Psoas muscle (tissue), 8 donors: ENCODE measurements around the gene RBP7. TPM values are rescaled to one million over a fixed set of nuclear protein-coding genes. Genes with fewer than 3 reads are reported as not detected.

Source experiments
- ATAC-seq, 4 donors: fragments of 200-7000 bp; cut with Tn5 transposase; one replicate each; pipeline ENCODE4 v1.9.1; 2020; ENCODE audit warnings: moderate library complexity in 3 of 4, mild to moderate bottlenecking in 2 of 4
- DNase-seq, 2 donors: peaks; one replicate each; pipeline ENCODE4 v3.0.0-alpha.2; 2020
- H3K27ac ChIP-seq: fragments of 200-600 bp; one replicate; pipeline ENCODE4 v1.8.0; 2022
- H3K27me3 ChIP-seq, 3 donors: fragments of 200-600 bp in 1 of 3; one replicate each; pipeline versions ENCODE4 v1.6.1 to v1.8.0; 2013 to 2022; ENCODE audit warnings: low read length in 2 of 3, mild to moderate bottlenecking in 2 of 3, moderate library complexity in 1 of 3; ENCODE audit not compliant: insufficient read depth in 3 of 3
- H3K36me3 ChIP-seq, 2 donors: fragments of 200-600 bp in 1 of 2; one replicate each; pipeline versions ENCODE4 v1.6.1 to v1.8.0; 2013 to 2022; ENCODE audit warnings: low read depth in 1 of 2, mild to moderate bottlenecking in 1 of 2, moderate library complexity in 1 of 2; ENCODE audit not compliant: insufficient read depth in 1 of 2
- H3K4me1 ChIP-seq: fragments of 200-600 bp; one replicate; pipeline ENCODE4 v1.8.0; 2022
- H3K4me3 ChIP-seq: fragments of 200-600 bp; one replicate; pipeline ENCODE4 v1.8.0; 2022; ENCODE audit warnings: mild to moderate bottlenecking
- H3K9me3 ChIP-seq: fragments of 200-600 bp; one replicate; pipeline ENCODE4 v1.8.0; 2022
- CTCF ChIP-seq: fragments of 200-600 bp; IDR thresholded peaks from one replicate; pipeline ENCODE4 v1.8.0; 2022; ENCODE audit warnings: antibody characterized with exemption
- WGBS, 3 donors: extraction: QIAGEN DNeasy Blood & Tissue Kit; methylation state at CpG; one replicate each; pipeline versions ENCODE4 v1.1.6 to v1.1.7; 2013; 5-methylcytosine and 5-hydroxymethylcytosine counted together
- intact Hi-C, 2 donors: fragments of 100-400 bp; cut with DNase I; formaldehyde crosslinking; loops; one replicate each; pipeline versions ENCODE4 v1.11.0 to v1.14.2; 2022
- long read RNA-seq, 2 donors: library from polyadenylated mRNA; unstranded; transcript quantifications; one replicate each; pipeline ENCODE4 v2.0.0, GENCODE V29; 2021
- polyA plus RNA-seq, 3 donors: library from polyadenylated mRNA; stranded (reverse); fragments of 200-250 nt; gene quantifications; one replicate each; pipeline ENCODE4 v1.2.3, GENCODE V29; 2013
- total RNA-seq, 4 donors: library from RNA; stranded (reverse); fragmentation: NEBNext Ultra II Directional in 2 of 4; extraction: Animal tissue kit (Norgen Biotek cat#: 25700) in 2 of 4; gene quantifications; one replicate each; pipeline versions ENCODE4 v1.2.1 to v1.2.4, GENCODE V29; 2021 to 2023
- donor health status: healthy with polysubstance abuse.
- donor health status: DM: no; HTN: no; CAD: no; lungs with moderate emphysema.
- donor health status: Bipolar disorder and iron deficiency.
- donor health status: healthy.
- donor health status: DM: yes; HTN: yes; CAD: no.
- donor health status: DM: no; HTN: no; CAD: no.
- donor health status: DM: no; HTN: no; CAD: no.
- donor health status: DM: yes; HTN: yes; CAD: no.

RBP7 gene
- 10 to 100 TPM in 1 of 4 donors, 1 to 10 TPM in 2, under 1 TPM in 1; 0.89 to 13.9 (median 5.4) TPM for total RNA-seq
- 10 to 100 TPM in 1 of 3 donors, 1 to 10 TPM in 2; 7.0 to 10.4 (median 7.2) TPM for polyA plus RNA-seq
- long read RNA-seq, donor 1: 0 reads
- long read RNA-seq, donor 2, partial matches to known transcripts: 0 of 1 reads
- long read RNA-seq, donor 2, other reads (novel, unspliced or antisense): 0 of 1 reads

DNA sequence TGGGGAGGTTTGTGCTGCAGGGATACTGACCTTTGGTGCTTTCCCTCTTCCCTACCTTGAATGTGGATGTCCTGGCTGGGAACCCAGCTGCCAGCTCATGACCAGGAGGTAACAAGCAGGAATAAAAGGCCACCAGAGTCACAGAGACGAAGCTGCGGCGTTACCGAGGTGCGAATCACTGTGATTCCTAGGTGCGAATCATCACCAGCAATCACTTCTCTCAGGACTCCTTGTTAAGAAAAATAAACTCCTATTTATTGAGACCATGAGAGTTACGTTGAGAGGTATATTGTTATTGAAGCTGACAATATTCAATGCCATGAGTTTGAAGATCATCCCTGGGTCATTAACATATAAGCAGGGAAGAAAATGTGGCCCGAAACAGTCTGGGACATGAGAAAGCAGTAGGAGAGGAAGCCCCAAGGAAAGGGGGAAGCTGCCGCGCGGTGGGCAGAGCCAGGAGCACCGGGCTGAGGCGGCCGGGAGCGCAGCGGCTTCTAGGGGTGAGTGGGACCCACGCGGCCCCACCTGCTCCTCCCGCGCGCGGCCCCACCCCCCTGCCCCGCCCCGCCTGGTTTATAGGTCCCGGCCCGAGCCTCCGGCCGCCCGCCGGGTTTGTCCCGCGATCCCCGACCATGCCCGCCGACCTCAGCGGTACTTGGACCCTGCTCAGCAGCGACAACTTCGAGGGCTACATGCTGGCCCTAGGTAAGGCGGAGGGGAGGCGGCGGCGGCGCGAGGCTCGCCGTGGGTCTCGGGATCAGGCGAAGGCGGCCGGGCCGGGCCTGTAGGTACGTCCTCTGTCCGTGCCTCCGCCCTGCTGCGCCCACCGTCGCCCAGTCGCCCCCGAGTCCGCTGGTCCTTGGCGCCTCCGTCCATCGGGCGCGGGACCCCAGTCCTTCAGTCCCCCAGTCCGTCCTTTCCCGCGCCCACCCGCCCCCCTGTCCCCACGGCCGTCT lies at the start of gene RBP7:
RBP7 (plus strand) TSS at position 605 of the 959 bp plus-strand sequence; CDS start at position 636, 31 bp downstream.
- Histone ChIP-seq H3K27me3 (peaks cover 0 to 50% (median 9%) of the 10 kb centered on the region in 3 donors), H3K36me3 (no peaks in the 10 kb centered on the region), H3K9me3 (no peaks in the 10 kb centered on the region), H3K4me3 (peak within 1 kb of the TSS; percentile 70), H3K4me1 (peaks cover 6% of the 10 kb centered on the region), H3K27ac (no peak within 1 kb of the TSS)
- TF ChIP-seq CTCF: no peak
- WGBS, 3 donors: 6 to 8% (median 8%) methylated on average over 51 to 71 of the region's 71 CpGs
- ATAC-seq: peak; percentile 36 to 61 (median 51)
- peak; percentile 19 to 52 for DNase-seq
- intact Hi-C loops: no loop called here

GRCh38 chr1:9957726-9958125 lies 39.3 kb upstream of the RBP7 start:
- ATAC-seq (no peak), DNase-seq (no peak)
- Histone ChIP-seq H3K27me3 (no peaks in the 10 kb centered on the region), H3K9me3 (no peaks in the 10 kb centered on the region), H3K4me1 (peaks cover 9% of the 10 kb centered on the region), H3K36me3 (no peaks in the 10 kb centered on the region), H3K27ac (no peak overlapping the region), H3K4me3 (no peak overlapping the region)
- TF ChIP-seq CTCF: no peak
- intact Hi-C loops: no loop called here
- 81 to 87% (median 87%) methylated on average over 8 of the region's 8 CpGs for WGBS, 3 donors

DNA sequence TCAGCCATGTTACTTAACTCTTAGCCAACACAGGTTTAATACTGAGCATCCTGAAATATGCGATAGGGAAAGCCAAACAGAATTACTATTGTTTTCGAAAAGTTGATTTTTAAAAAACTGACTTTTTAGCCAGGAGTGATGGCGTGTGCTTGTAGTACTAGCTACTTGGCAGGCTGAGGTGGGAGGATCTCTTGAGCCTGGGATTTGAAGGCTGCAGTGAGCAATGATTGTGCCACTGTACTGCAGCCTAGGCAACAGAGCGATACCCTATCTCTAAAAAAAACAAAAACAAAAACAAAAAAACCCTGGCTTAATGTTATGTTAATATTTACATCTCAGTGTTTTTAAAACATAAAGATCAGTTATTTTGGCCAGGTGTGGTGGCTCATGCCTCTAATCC lies 37.0 kb upstream of the RBP7 start:
- intact Hi-C loops: loop anchor here in 1 of 2 donors (5.0 kb wide), 1 partner anchor 67 kb away; no protein-coding TSS in a partner anchor
- peaks cover 9% of the 10 kb centered on the region for H3K4me1 ChIP-seq
- no peaks in the 10 kb centered on the region for H3K36me3 ChIP-seq
- H3K27ac ChIP-seq: no peak overlapping the region
- no peaks in the 10 kb centered on the region for H3K27me3 ChIP-seq
- ATAC-seq (no peak), DNase-seq (no peak)
- H3K4me3 ChIP-seq: no peak overlapping the region
- WGBS, 3 donors: 77 to 85% (median 80%) methylated on average over 4 of the region's 4 CpGs
- TF ChIP-seq CTCF: no peak
- H3K9me3 ChIP-seq: no peaks in the 10 kb centered on the region

- intact Hi-C loops: loop anchor here in 1 of 2 donors (5.0 kb wide), 1 partner anchor 66 kb away; no protein-coding TSS in a partner anchor
- peak in 2 of 4 donors; percentile 44 to 70 for ATAC-seq
Observed at GRCh38 chr1:9960706-9961562, 36.1 kb upstream of the RBP7 start.

More at GRCh38 chr1:9960706-9961562, 36.1 kb upstream of the RBP7 start:
- peaks cover 9% of the 10 kb centered on the region for H3K4me1 ChIP-seq
- H3K36me3 ChIP-seq: no peaks in the 10 kb centered on the region
- no peak overlapping the region for H3K27ac ChIP-seq
- no peak for TF ChIP-seq CTCF
- H3K4me3 ChIP-seq: no peak overlapping the region
- no peaks in the 10 kb centered on the region for H3K27me3 ChIP-seq
- DNase-seq: no peak
- WGBS, 3 donors: 63 to 70% (median 64%) methylated on average over 12 of the region's 12 CpGs
- no peaks in the 10 kb centered on the region for H3K9me3 ChIP-seq
